HCT116 (cell line): Measurements from ENCODE around the gene SNX19. TPM values are rescaled to one million over a fixed set of nuclear protein-coding genes. Genes with fewer than 3 reads are reported as not detected.

ENCODE experiments used
- ATAC-seq: fragments of 200-7000 bp; cut with Tn5 transposase; 2 replicates; pipeline ENCODE4 v1.9.1; 2020; ENCODE audit warnings: mild to moderate bottlenecking, moderate library complexity
- BruUV-seq: library from RNA; stranded (reverse); fragments of 400-500 nt; replicated peaks from 2 replicates; lab custom pipeline; 2021; lab: Mats Ljungman, UMichigan
- CTCF ChIA-PET: fragments of 300-600 bp; sonication (Branson Sonifier 250); formaldehyde crosslinking; loops from one replicate; lab custom pipeline; 2021; ENCODE audit warnings: antibody characterized with exemption; lab: Charles Lee
- POLR2A ChIA-PET: fragments of 300-600, 350-600 bp; sonication (Branson Sonifier 250); formaldehyde crosslinking; loops from one replicate; lab custom pipeline; 2021; ENCODE audit warnings: antibody characterized with exemption; lab: Charles Lee
- RAD21 ChIA-PET, 2 experiments: fragments of 300-600 bp; sonication (Branson Sonifier 250); formaldehyde crosslinking; loops; one replicate each; lab custom pipeline; 2023; ENCODE audit warnings: low total read pairs in 2 of 2; ENCODE audit not compliant: uncharacterized antibody in 2 of 2, unreplicated experiment in 2 of 2, low non-redundant PET in 1 of 2; lab: Charles Lee
- DNase-seq: peaks from one replicate; pipeline ENCODE4 v3.0.0-alpha.2; 2010; ENCODE audit warnings: low read depth, low spot score
- H2AFZ ChIP-seq: fragments of 200-600 bp; shearing (Covaris generic), sonication (generic); 2 replicates; pipeline ENCODE4 v1.6.1; 2017; ENCODE audit warnings: low read depth, mixed run types, mixed read lengths, antibody characterized with exemption, low read length; ENCODE audit not compliant: poor library complexity, severe bottlenecking
- H3K27ac ChIP-seq: 2 replicates; pipeline ENCODE4 v1.5.1; 2012; ENCODE audit warnings: low read depth, low read length
- H3K27me3 ChIP-seq: fragments of 200-600 bp; sonication (generic); 2 replicates; pipeline ENCODE4 v1.6.1; 2016; ENCODE audit warnings: mixed run types, low read length, mixed read lengths; ENCODE audit not compliant: insufficient read depth
- H3K36me3 ChIP-seq, 2 experiments: fragments of 200-500 bp in 1 of 2; fragments of 200-600 bp in 1 of 2; sonication (Bioruptor generic) in 1 of 2; sonication (generic) in 1 of 2; 2 replicates each; pipeline versions ENCODE4 v1.5.1 to v1.6.1; 2014 to 2016; ENCODE audit warnings: low read length in 2 of 2, inconsistent platforms in 1 of 2, mixed read lengths in 1 of 2, mixed run types in 1 of 2; ENCODE audit not compliant: insufficient read depth in 2 of 2, control insufficient read depth in 1 of 2
- H3K4me1 ChIP-seq, 2 experiments: fragments of 200-600 bp in 1 of 2; sonication (generic) in 1 of 2; 2 replicates each; pipeline versions ENCODE4 v1.5.1 to v1.6.1; 2012 to 2017; ENCODE audit warnings: low read length in 2 of 2, inconsistent platforms in 1 of 2, mild to moderate bottlenecking in 1 of 2, mixed read lengths in 1 of 2, mixed run types in 1 of 2, moderate library complexity in 1 of 2; ENCODE audit not compliant: insufficient read depth in 2 of 2, control insufficient read depth in 1 of 2
- H3K4me2 ChIP-seq: fragments of 200-600 bp; sonication (generic); 2 replicates; pipeline ENCODE4 v1.6.1; 2017; ENCODE audit warnings: mixed run types, low read length, mixed read lengths
- H3K4me3 ChIP-seq, 2 experiments: fragments of 200-600 bp in 1 of 2; sonication (generic) in 1 of 2; replicated peaks in 1 of 2; 2 replicates each; pipeline ENCODE4 v1.5.1; 2011 to 2016; ENCODE audit warnings: low read length in 2 of 2, control low read depth in 1 of 2, low read depth in 1 of 2, mild to moderate bottlenecking in 1 of 2, mixed read lengths in 1 of 2, mixed run types in 1 of 2
- H3K79me2 ChIP-seq: fragments of 200-600 bp; sonication (generic); 2 replicates; pipeline ENCODE4 v1.6.1; 2017; ENCODE audit warnings: mild to moderate bottlenecking, mixed run types, low read length, moderate library complexity, mixed read lengths; ENCODE audit not compliant: insufficient read depth
- H3K9ac ChIP-seq: fragments of 200-600 bp; sonication (generic); 2 replicates; pipeline ENCODE4 v1.6.1; 2016; ENCODE audit warnings: low read length, mixed read lengths
- H3K9me2 ChIP-seq: fragments of 200-600 bp; sonication (generic), shearing (Covaris generic); 2 replicates; pipeline ENCODE4 v1.6.1; 2017; ENCODE audit warnings: mixed run types, mild to moderate bottlenecking, moderate library complexity; ENCODE audit not compliant: insufficient read depth
- H3K9me3 ChIP-seq, 2 experiments: fragments of 200-500 bp in 1 of 2; fragments of 200-600 bp in 1 of 2; sonication (Bioruptor generic) in 1 of 2; sonication (generic) in 1 of 2; 2 replicates each; pipeline ENCODE4 v1.6.1; 2014 to 2017; ENCODE audit warnings: low read length in 2 of 2, mixed read lengths in 2 of 2, inconsistent platforms in 1 of 2, low read depth in 1 of 2, mild to moderate bottlenecking in 1 of 2, mixed run types in 1 of 2, moderate library complexity in 1 of 2; ENCODE audit not compliant: control insufficient read depth in 1 of 2, insufficient read depth in 1 of 2
- H4K20me1 ChIP-seq: fragments of 200-600 bp; sonication (generic), shearing (Covaris generic); 2 replicates; pipeline ENCODE4 v1.6.1; 2017; ENCODE audit warnings: mixed run types, mild to moderate bottlenecking, moderate library complexity; ENCODE audit not compliant: insufficient read depth
- CBX3 ChIP-seq: IDR thresholded peaks from 2 replicates; pipeline ENCODE4 v1.6.1; 2012; ENCODE audit warnings: low read depth
- CTCF ChIP-seq, 3 experiments: fragments of 200-600 bp in 1 of 3; sonication (generic) in 1 of 3; IDR thresholded peaks in 2 of 3; conservative IDR thresholded peaks in 1 of 3; 2 replicates each; pipeline ENCODE4 v1.5.1; 2012 to 2017; ENCODE audit warnings: low read depth in 2 of 3, low read length in 2 of 3, antibody characterized with exemption in 1 of 3, borderline replicate concordance in 1 of 3, control low read depth in 1 of 3, mild to moderate bottlenecking in 1 of 3, mixed read lengths in 1 of 3, mixed run types in 1 of 3, moderate library complexity in 1 of 3; ENCODE audit not compliant: insufficient read depth in 1 of 3
- ELF1 ChIP-seq: IDR thresholded peaks from 2 replicates; pipeline ENCODE4 v1.6.1; 2012; ENCODE audit warnings: low read depth, borderline replicate concordance
- EZH2 ChIP-seq: fragments of 200-600 bp; sonication (generic); IDR thresholded peaks from 2 replicates; pipeline ENCODE4 v1.6.1; 2017; ENCODE audit warnings: antibody characterized with exemption, mixed run types
- JUND ChIP-seq: IDR thresholded peaks from 2 replicates; pipeline ENCODE4 v1.6.1; 2012
- MAX ChIP-seq: IDR thresholded peaks from 2 replicates; pipeline ENCODE4 v1.6.1; 2012
- REST ChIP-seq: IDR thresholded peaks from 2 replicates; pipeline ENCODE4 v1.6.1; 2012; ENCODE audit warnings: low read depth
- SP1 ChIP-seq: IDR thresholded peaks from 2 replicates; pipeline ENCODE4 v1.6.1; 2012; ENCODE audit warnings: low read depth
- SRF ChIP-seq: IDR thresholded peaks from 2 replicates; pipeline ENCODE4 v1.6.1; 2012; ENCODE audit warnings: low read depth
- ZBTB33 ChIP-seq: IDR thresholded peaks from 2 replicates; pipeline ENCODE4 v1.6.1; 2011; ENCODE audit warnings: mild to moderate bottlenecking, low read length, moderate library complexity; ENCODE audit not compliant: insufficient replicate concordance; ENCODE audit errors: extremely low read depth
- intact Hi-C: fragments of 100-400 bp; cut with micrococcal nuclease; formaldehyde crosslinking; loops from 2 replicates; pipeline ENCODE4 v1.10.0; 2022
- total RNA-seq: library from RNA; stranded (reverse); gene quantifications from one replicate; pipeline ENCODE4 v1.2.1, GENCODE V29; 2021; ENCODE audit not compliant: unreplicated experiment

SNX19 gene
- total RNA-seq, 1 experiment from 2014 or later: 25.2 TPM

- TF ChIP-seq REST: no peak
- no peak for TF ChIP-seq CBX3
- TF ChIP-seq EZH2: no peak
- TF ChIP-seq, all 23 proteins: peak for 0
Measured at GRCh38 chr11:130908770-130909625, 7.3 kb downstream of the SNX19 start (continued).

- Histone ChIP-seq H3K4me1 (no peaks in the 10 kb centered on the region), H3K27me3 (no peaks in the 10 kb centered on the region), H3K4me3 (no peak overlapping the region), H3K9me3 (no peaks in the 10 kb centered on the region), H3K9ac (no peak overlapping the region), H3K79me2 (peaks cover 4% of the 10 kb centered on the region; the same call in 1 of the 2 replicates), H3K4me2 (no peak overlapping the region), H3K36me3 (peaks cover 12 to 32% of the 10 kb centered on the region in 2 experiments; a peak in 3 of 4 replicates), H2AFZ (no peak overlapping the region), H3K27ac (no peak overlapping the region), H3K9me2 (no peaks in the 10 kb centered on the region), H4K20me1 (no peaks in the 10 kb centered on the region)
- ChIA-PET RAD21 (no interaction called here), CTCF (no interaction called here), POLR2A (no interaction called here)
- intact Hi-C loops: no loop called here
- no peak for ATAC-seq
- DNase-seq: no peak
- TF ChIP-seq ELF1: no peak
- TF ChIP-seq MAX: no peak
- no peak for TF ChIP-seq ZBTB33
- TF ChIP-seq SP1: no peak
- no peak for TF ChIP-seq SRF
- TF ChIP-seq JUND: no peak
- no peak for TF ChIP-seq CTCF (IDR thresholded peaks at IDR 0.05 in 2 of 3, conservative IDR thresholded peaks at IDR 0.05 in 1 of 3; ENCODE audit: borderline replicate concordance in 1 of 3, insufficient read depth in 1 of 3, low read depth in 2 of 3, low read length in 2 of 3)
- TF ChIP-seq CBX3: no peak
- BruUV-seq: no TSS peak
Measured at GRCh38 chr11:130908061-130908460, 8.2 kb downstream of the SNX19 start.
